SIG-M5 (cell line): ENCODE measurements around the gene ZNF169.
"Not testable (repeated sequence)": the region's sequence is repeated elsewhere in the genome, so short reads cannot be mapped to it uniquely, and the experiment has no call there.

Experiments used
- DNase-seq: peaks from one replicate; lab custom pipeline; 2025; lab: John Stamatoyannopoulos, UW

ZNF169 gene

DNA sequence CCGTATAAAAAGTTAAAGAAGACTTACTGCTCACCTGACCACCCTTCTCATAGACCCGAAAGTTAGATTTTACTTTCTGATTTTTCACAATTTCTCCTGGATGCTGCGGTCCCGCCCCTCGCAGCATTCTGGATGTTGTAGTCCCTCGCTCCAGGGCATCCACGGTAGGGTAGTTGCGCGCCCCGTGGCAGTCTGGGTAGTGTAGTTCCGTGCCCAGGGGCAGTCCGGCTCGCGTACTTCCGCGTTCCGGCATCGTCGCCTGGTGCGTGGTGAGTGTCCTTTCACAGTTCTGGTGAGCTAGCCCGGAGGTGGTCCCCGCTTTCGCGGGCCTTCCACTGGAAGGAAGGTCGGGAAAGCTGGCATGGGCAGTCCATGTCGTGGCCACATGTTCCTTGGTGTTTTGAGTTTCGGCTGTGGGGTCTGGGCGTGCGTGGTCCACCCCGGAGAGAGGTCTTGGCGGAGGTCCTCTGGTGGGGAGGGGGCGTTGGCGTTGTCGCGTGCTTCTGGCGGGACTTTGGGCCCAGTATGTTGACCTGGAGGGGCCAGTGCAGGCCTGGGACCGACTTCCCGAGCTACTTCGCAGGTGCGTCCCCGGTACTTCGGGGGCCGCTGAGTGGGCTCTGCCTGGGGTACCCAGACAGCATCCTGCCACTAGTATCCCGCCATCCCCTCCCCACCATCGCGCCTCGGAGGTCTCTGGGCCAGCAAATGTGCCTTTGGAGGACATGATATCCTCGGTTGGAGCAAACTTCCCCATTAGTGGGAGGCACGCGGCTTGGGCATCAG is at the start of gene ZNF169:
TSS of gene ZNF169 (plus strand) at position 222 of the 786 bp plus-strand sequence. CDS start 19,515 bp downstream, outside the sequence.
- DNase-seq = peak; percentile 45

DNA sequence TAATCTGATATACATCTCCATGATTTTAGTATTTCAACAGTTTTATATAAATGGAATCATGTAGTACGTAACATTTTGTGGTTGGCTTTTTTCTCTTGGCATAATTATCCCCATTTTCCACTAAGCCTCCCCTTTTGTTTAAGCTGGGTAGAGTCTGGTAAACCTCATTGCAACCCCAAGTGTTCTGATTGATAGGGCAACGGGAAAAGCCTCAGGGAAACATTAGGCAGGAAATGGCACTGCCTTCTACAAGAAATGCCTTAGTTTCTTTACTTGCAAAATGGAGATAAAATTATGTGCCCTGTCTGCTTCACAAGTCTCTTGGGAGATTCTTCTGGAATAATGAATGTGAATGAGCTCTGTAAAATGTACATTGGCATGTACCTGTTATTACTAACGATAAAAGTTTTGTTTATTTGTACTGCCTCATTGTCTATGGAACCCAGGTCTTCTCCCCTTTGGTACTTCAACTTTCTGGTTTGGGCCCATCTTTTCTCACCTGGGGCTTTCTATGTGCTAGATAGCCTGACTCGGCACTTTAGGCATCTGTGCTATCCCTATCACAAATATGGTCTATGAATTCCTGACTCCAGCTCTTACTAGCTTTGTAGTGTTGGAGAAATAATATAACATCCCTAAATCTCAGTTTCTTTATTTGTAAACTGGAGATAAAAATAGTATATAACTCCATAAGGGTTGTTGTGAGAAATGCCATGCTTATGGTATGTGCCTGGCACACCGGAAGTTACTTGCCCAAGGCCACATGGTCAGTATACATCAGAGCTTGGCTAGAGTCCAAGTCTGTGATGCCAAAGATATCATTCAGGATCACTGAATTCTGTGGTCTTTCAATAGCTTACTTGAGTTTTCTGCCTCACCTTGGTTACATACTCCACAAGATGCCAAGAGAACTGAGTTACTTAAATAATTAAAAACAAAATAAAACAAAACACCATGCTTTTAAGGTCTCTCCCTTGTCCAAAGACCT is 48.2 kb upstream of the ZNF169 start:
- no peak for DNase-seq

DNA sequence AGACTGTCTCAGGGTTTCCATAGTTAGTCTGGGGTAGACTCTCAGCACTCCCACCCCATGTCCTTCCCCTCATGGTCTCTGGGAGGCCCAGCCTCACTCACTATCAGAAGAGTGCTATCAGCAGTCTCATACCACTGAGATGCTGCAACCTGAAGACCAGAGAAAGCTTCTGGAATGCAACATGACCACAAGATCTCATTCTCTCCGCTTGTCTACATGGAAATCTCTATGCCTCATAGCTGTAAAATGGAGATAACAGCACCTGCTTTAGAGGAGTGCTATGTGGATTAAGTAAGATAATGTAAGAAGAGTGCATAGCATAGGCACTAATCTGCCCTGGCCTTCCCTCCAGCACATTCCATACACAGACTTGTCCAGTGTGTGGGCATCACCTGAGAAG is 47.0 kb upstream of the ZNF169 start:
- no peak for DNase-seq

GRCh38 chr9:94212531-94212930 is 46.6 kb upstream of the ZNF169 start:
- no peak for DNase-seq

DNA sequence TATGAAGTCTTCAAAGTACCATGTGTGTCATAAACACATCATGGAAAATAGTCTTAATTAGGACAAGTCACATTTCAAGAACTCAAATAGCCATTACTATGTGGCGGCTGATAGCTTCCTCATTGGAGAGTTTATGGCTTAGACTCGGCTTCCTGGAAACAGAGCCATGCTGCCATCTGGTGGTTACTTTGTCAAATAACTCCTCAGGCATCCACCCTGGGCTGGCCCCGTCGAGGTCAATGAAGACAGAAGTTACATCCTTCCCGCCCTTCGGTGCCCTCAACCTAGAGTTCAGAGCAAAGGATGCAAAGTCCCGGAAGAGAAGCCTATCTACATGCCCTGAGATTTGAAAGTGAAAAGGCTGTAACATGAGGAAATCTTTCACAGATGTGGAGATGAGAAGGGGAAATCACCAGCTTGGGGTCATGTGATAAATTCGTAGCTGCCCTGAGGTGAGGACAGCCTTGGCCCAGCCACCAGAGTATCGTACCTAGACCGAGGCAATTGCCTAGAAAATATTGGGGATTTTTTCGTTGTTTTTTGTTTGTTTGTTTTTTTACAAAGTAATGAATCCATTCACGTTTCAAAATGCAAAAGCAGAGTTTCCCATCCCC is 45.5 kb upstream of the ZNF169 start:
- peak; percentile 1 for DNase-seq

DNA sequence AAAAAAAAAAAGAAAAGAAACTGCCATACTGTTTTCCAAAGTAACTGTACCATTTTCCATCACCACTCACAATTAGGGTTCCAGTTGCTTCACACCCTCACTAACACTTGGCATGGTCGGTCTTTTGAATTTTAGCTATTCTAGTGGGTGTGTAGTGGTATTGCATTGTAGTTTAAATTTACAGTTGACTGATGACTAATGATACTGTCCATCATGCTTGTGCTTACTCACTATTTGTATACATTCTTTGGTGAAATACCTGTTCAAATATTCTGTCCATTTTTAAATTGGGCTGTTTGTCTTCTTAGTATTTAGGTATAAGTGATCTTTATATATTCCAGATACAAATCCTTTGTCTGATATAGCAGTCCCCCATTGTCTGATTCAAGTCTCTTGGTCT is 36.2 kb upstream of the ZNF169 start:
- no peak for DNase-seq

DNA sequence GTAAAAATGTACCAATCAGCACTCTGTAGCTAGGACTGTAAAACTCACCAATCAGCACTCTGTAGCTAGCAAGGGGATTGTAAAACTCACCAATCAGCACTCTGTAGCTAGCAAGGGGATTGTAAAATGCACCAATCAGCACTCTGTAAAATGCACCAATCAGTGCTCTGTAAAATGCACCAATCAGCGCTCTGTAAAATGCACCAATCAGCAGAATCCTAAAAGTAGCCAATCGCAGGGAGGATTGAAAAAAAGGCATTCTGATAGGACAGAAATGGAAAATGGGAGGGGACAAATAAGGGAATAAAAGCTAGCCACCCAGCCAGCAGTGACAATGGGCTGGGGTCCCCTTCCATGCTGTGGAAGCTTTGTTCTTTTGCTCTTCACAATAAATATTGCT is 33.7 kb upstream of the ZNF169 start:
- DNase-seq = not testable (repeated sequence)

DNA sequence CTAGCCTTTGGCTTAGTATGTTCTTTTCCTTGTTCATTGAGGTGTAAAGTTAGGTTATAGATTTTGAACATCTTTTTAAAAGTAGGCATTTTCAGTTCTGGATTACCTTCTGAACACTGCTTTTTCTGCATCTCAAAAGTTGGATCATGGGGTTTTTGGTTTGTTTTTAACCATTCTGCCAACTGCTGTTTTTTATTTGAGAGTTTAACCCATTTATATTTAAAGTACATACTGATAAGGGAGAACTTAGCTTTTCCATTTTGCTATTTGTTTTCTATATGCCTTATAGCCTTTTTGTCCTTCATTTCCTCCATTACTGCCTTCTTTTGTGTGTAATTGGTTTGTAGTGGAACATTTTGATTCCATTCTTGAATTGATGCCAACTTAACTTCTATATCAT is 30.5 kb upstream of the ZNF169 start:
- no peak for DNase-seq

DNA sequence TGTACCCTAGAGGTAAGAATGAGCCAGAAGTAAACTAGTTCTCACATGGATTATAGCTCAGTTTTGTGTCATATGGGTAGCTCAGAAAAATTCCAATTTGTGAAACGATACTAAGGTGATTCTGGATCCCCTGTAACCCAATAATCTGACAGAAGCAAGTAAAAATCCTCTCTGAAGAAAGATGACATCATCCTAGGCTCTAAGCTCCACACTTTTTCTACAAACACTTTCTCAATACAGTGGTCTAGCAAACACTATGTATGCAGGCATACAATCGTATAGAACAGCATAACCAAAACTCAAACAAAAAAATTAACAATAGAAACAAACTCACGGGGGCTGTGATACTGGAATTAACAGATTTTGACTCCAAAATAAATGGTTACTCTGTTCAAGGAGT is 26.7 kb upstream of the ZNF169 start:
- DNase-seq = no peak

- DNase-seq = not testable (repeated sequence)
These were observed 18.0 kb upstream of the ZNF169 start for GRCh38 chr9:94241098-94241497.

GRCh38 chr9:94245651-94246050 is 13.4 kb upstream of the ZNF169 start:
- no peak for DNase-seq

- no peak for DNase-seq
These were observed 8.6 kb upstream of the ZNF169 start for GRCh38 chr9:94250456-94250855.

GRCh38 chr9:94256007-94256406 is 3.1 kb upstream of the ZNF169 start:
- no peak for DNase-seq

- DNase-seq = not testable (repeated sequence)
These were observed 6.7 kb downstream of the ZNF169 start for GRCh38 chr9:94265626-94266402.

- DNase-seq = no peak
These were observed 10.2 kb downstream of the ZNF169 start for GRCh38 chr9:94269264-94269663.

DNA sequence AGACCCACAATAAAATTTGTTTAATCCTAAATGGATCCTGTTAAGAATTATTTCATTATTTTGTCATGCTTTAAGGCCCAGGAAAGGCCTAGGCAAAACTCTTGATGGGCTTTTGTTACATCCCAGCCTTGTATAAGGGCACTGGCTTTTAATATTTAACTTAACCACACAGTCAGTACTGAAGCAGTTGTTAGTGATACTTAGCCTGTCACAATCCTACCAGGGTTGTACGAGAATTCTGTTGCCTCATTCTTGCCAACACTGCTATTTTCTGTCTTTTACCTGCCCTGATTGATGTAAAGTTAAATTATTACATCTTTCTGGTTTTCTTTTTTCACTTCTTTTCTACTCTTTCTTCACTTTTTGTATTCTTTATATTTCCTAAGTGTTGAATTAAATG is 10.9 kb downstream of the ZNF169 start:
- DNase-seq = no peak

DNA sequence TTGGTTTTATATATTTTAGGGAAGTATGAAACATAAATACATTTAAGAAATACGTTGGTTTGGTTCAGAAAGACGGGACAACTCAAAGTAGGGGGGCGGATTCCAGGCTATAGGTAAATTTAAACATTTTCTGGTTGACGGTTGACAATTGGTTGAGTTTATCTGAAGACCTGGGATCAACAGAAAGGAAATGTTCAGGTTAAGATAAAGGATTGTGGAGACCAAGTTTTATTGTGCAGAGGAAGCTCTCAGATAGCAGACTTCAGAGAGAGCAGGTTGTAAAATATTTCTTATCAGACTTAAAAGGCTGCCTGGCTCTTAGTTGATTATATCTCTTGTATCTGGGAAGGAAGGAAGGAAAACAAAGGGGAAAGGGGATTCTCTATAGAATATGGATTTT is 17.9 kb downstream of the ZNF169 start:
- not testable (repeated sequence) for DNase-seq

DNA sequence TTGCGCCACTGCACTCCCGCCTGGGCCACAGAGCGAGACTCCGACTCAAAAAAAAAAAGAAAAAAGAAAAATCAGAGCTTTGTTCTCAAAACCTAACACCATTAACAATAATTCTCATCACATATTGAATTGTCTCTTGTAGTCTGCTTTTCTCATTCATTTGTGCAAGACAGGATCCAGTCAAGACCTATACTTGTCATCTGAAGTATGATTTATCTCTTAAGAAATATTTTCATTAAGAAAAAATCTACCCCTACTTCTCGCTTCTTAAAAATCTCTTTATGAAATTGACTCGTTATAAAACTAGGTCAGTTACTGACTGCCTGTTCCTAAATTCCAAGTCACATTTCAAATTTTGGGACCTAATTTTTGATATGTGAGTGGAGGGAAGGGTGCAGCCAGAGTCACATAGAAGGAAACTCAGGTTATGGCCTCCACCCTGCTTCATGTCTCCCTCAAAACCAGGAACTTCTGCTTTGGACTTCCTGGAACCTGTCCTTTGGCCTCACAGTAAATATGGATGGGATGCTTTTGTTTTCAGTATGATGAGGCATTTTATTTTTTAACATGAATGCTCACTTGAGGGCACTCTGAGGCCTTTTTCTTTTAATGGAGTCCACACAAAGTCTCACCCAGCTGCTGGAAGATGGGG is 18.9 kb downstream of the ZNF169 start:
- DNase-seq = no peak

DNA sequence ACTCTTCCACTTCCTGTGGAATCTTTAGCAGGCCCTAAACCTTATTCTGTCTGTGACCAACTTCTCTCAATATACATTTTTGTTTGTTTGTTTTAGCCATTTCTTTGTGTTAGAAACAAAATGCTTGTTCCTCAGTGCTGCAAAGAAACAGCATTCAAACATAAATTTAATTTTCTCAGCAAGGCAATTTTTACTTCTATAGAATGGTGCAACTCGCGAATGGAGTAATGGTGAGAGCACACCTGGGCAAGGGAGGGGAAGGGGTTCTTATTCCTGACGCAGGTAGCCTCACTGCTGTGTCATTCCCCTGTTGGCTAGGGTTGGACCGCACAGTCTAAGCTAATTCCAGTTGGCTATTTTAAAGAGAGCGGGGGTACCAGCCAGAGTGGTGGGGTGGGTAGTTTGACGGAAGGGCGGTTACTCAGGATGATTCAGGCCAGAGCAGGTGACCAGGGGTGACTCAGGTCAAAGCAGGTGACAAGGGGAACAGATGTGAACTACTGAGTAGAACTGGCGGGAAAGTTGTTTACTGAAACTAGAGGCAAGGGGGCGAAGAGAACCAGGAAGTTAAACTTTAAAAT is 21.4 kb downstream of the ZNF169 start:
- DNase-seq = no peak

GRCh38 chr9:94281101-94281500 is 22.0 kb downstream of the ZNF169 start:
- DNase-seq = no peak

DNA sequence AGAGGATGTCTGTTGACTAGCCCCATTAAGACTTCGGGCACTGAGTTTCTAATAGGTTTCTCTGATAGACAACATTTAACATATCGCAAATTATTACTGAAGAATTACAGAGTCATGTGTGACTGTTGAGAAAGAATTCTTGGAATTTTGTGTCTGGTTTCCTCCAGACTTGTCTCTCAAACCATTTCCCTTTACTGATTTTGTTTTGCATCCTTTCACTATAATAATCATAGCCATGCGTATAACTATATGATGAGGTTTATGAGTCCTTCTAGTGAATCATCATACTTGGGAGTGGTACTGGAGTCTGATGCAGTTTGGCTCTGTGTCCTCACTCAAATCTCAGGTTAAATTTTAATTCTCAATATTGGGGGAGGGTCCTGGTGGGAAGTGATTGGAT is 27.0 kb downstream of the ZNF169 start:
- DNase-seq = no peak
